Activated CD4-positive, alpha-beta memory T cell treated with anti-CD3 and anti-CD28 coated beads, Interleukin-2, amount 10 ng/mL, durations not matched to agents 7 days and 5 days (primary cell): Measurements from ENCODE around the gene CALML3. TPM values are rescaled to one million over a fixed set of nuclear protein-coding genes. Genes with fewer than 3 reads are reported as not detected.

Experiments used
- CTCF ChIA-PET: fragments of 350-600 bp; sonication (Branson Sonifier 250); formaldehyde crosslinking; loops from one replicate; lab custom pipeline; 2021; ENCODE audit warnings: antibody characterized with exemption, inconsistent platforms; lab: Charles Lee
- POLR2A ChIA-PET: fragments of 350-600 bp; sonication (Branson Sonifier 250); formaldehyde crosslinking; loops from one replicate; lab custom pipeline; 2021; ENCODE audit warnings: antibody characterized with exemption; lab: Charles Lee
- DNase-seq: peaks from one replicate; pipeline ENCODE4 v3.0.0-alpha.2; 2020
- H3K27ac Mint-ChIP-seq: one replicate; pipeline ENCODE4 v1.8.0; 2021; ENCODE audit warnings: mild to moderate bottlenecking, mixed read lengths
- H3K27me3 Mint-ChIP-seq: one replicate; pipeline ENCODE4 v1.8.0; 2021; ENCODE audit warnings: mixed read lengths
- H3K36me3 Mint-ChIP-seq: one replicate; pipeline ENCODE4 v1.8.0; 2021; ENCODE audit warnings: low read depth, mixed read lengths
- H3K4me1 Mint-ChIP-seq: one replicate; pipeline ENCODE4 v1.8.0; 2021; ENCODE audit warnings: mixed read lengths
- H3K4me3 Mint-ChIP-seq: one replicate; pipeline ENCODE4 v1.8.0; 2021; ENCODE audit warnings: mild to moderate bottlenecking, mixed read lengths
- H3K9me3 Mint-ChIP-seq: one replicate; pipeline ENCODE4 v1.8.0; 2021; ENCODE audit warnings: mixed read lengths
- total RNA-seq, 2 experiments: library from RNA; stranded (reverse); gene quantifications; one replicate each; pipeline ENCODE4 v1.2.3, GENCODE V29; 2021

CALML3 gene
- total RNA-seq, 2 experiments from 2014 or later, result not detected

- Mint-ChIP-seq H3K27ac (no peak overlapping the region), H3K4me1 (no peaks in the 10 kb centered on the region), H3K27me3 (peaks cover 23% of the 10 kb centered on the region), H3K9me3 (no peaks in the 10 kb centered on the region), H3K4me3 (no peak overlapping the region), H3K36me3 (no peaks in the 10 kb centered on the region)
- ChIA-PET POLR2A (no interaction called here), CTCF (interaction anchor here (0.7 to 1.5 kb wide), 2 partner anchors 70 to 119 kb away, joined by 3 to 4 read pairs; no protein-coding TSS in a partner anchor)
- DNase-seq, result no peak
These were observed 20.4 kb upstream of the CALML3 start for GRCh38 chr10:5504146-5505072.

GRCh38 chr10:5506246-5506645, 18.5 kb upstream of the CALML3 start:
- H3K27me3 Mint-ChIP-seq, result peaks cover 13% of the 10 kb centered on the region
- no peak overlapping the region for H3K27ac Mint-ChIP-seq
- H3K36me3 Mint-ChIP-seq, result no peaks in the 10 kb centered on the region
- CTCF ChIA-PET, result interaction anchor here (1.5 kb wide), 1 partner anchor 117 kb away, joined by 4 read pairs; no protein-coding TSS in a partner anchor
- no peak for DNase-seq
- no peak overlapping the region for H3K4me3 Mint-ChIP-seq
- no peaks in the 10 kb centered on the region for H3K9me3 Mint-ChIP-seq
- H3K4me1 Mint-ChIP-seq, result no peaks in the 10 kb centered on the region
- POLR2A ChIA-PET, result no interaction called here

GRCh38 chr10:5506751-5507648, 17.8 kb upstream of the CALML3 start:
- Mint-ChIP-seq H3K27ac (no peak overlapping the region), H3K9me3 (no peaks in the 10 kb centered on the region), H3K4me1 (no peaks in the 10 kb centered on the region), H3K36me3 (no peaks in the 10 kb centered on the region), H3K4me3 (no peak overlapping the region), H3K27me3 (peaks cover 12% of the 10 kb centered on the region)
- no peak for DNase-seq
- ChIA-PET POLR2A (no interaction called here), CTCF (no interaction called here)

GRCh38 chr10:5507649-5508131, 17.1 kb upstream of the CALML3 start:
- no peak for DNase-seq
- no peaks in the 10 kb centered on the region for H3K9me3 Mint-ChIP-seq

GRCh38 chr10:5508161-5508604, 16.6 kb upstream of the CALML3 start:
- H3K27ac Mint-ChIP-seq, result no peak overlapping the region
- no peak for DNase-seq
- CTCF ChIA-PET, result no interaction called here
- no peaks in the 10 kb centered on the region for H3K9me3 Mint-ChIP-seq
- H3K27me3 Mint-ChIP-seq, result peaks cover 7% of the 10 kb centered on the region
- H3K36me3 Mint-ChIP-seq, result no peaks in the 10 kb centered on the region
- H3K4me3 Mint-ChIP-seq, result no peak overlapping the region
- POLR2A ChIA-PET, result no interaction called here
- H3K4me1 Mint-ChIP-seq, result peaks cover 1% of the 10 kb centered on the region

More at GRCh38 chr10:5507649-5508131, 17.1 kb upstream of the CALML3 start:
- Mint-ChIP-seq H3K36me3 (no peaks in the 10 kb centered on the region), H3K4me1 (no peaks in the 10 kb centered on the region), H3K4me3 (no peak overlapping the region), H3K27ac (no peak overlapping the region), H3K27me3 (peaks cover 11% of the 10 kb centered on the region)
- ChIA-PET CTCF (no interaction called here), POLR2A (no interaction called here)

- no peak overlapping the region for H3K27ac Mint-ChIP-seq
- H3K4me1 Mint-ChIP-seq, result peaks cover 1% of the 10 kb centered on the region
- H3K9me3 Mint-ChIP-seq, result no peaks in the 10 kb centered on the region
- H3K36me3 Mint-ChIP-seq, result no peaks in the 10 kb centered on the region
- ChIA-PET POLR2A (no interaction called here), CTCF (no interaction called here)
- peaks cover 6% of the 10 kb centered on the region for H3K27me3 Mint-ChIP-seq
- H3K4me3 Mint-ChIP-seq, result no peak overlapping the region
- no peak for DNase-seq
These were observed 16.0 kb upstream of the CALML3 start for GRCh38 chr10:5508786-5509185.

GRCh38 chr10:5509236-5509635, 15.5 kb upstream of the CALML3 start:
- Mint-ChIP-seq H3K27ac (no peak overlapping the region), H3K27me3 (peaks cover 6% of the 10 kb centered on the region), H3K4me1 (peaks cover 1% of the 10 kb centered on the region), H3K4me3 (no peak overlapping the region), H3K36me3 (no peaks in the 10 kb centered on the region), H3K9me3 (no peaks in the 10 kb centered on the region)
- POLR2A ChIA-PET, result no interaction called here
- CTCF ChIA-PET, result no interaction called here
- DNase-seq, result no peak

GRCh38 chr10:5509691-5510090, 15.1 kb upstream of the CALML3 start:
- no peak overlapping the region for H3K27ac Mint-ChIP-seq
- ChIA-PET CTCF (interaction anchor here (0.9 kb wide), 1 partner anchor 39 kb away, joined by 3 read pairs; no protein-coding TSS in a partner anchor), POLR2A (no interaction called here)
- no peak for DNase-seq
- no peaks in the 10 kb centered on the region for H3K36me3 Mint-ChIP-seq
- no peak overlapping the region for H3K4me3 Mint-ChIP-seq
- no peaks in the 10 kb centered on the region for H3K9me3 Mint-ChIP-seq
- H3K4me1 Mint-ChIP-seq, result peaks cover 1% of the 10 kb centered on the region
- peaks cover 6% of the 10 kb centered on the region for H3K27me3 Mint-ChIP-seq

- ChIA-PET POLR2A (no interaction called here), CTCF (interaction anchor here (0.9 kb wide), 1 partner anchor 38 kb away, joined by 3 read pairs; no protein-coding TSS in a partner anchor)
- peaks cover 10% of the 10 kb centered on the region for H3K27me3 Mint-ChIP-seq
- no peak for DNase-seq
- H3K4me1 Mint-ChIP-seq, result peaks cover 1% of the 10 kb centered on the region
- no peaks in the 10 kb centered on the region for H3K9me3 Mint-ChIP-seq
- no peaks in the 10 kb centered on the region for H3K36me3 Mint-ChIP-seq
- H3K27ac Mint-ChIP-seq, result no peak overlapping the region
- H3K4me3 Mint-ChIP-seq, result no peak overlapping the region
These were observed 14.3 kb upstream of the CALML3 start for GRCh38 chr10:5510281-5511072.

GRCh38 chr10:5511231-5511884, 13.4 kb upstream of the CALML3 start:
- POLR2A ChIA-PET, result no interaction called here
- H3K4me1 Mint-ChIP-seq, result peaks cover 1% of the 10 kb centered on the region
- no peak overlapping the region for H3K27ac Mint-ChIP-seq
- H3K4me3 Mint-ChIP-seq, result no peak overlapping the region
- no peaks in the 10 kb centered on the region for H3K9me3 Mint-ChIP-seq
- peaks cover 15% of the 10 kb centered on the region for H3K27me3 Mint-ChIP-seq
- CTCF ChIA-PET, result no interaction called here
- no peak for DNase-seq
- H3K36me3 Mint-ChIP-seq, result no peaks in the 10 kb centered on the region

- Mint-ChIP-seq H3K4me3 (no peak overlapping the region), H3K27ac (no peak overlapping the region), H3K9me3 (no peaks in the 10 kb centered on the region), H3K36me3 (no peaks in the 10 kb centered on the region), H3K4me1 (peaks cover 1% of the 10 kb centered on the region), H3K27me3 (peaks cover 20% of the 10 kb centered on the region)
- POLR2A ChIA-PET, result no interaction called here
- DNase-seq, result no peak
- CTCF ChIA-PET, result no interaction called here
These were observed 12.9 kb upstream of the CALML3 start for GRCh38 chr10:5511885-5512280.

- H3K4me1 Mint-ChIP-seq, result peaks cover 1% of the 10 kb centered on the region
- H3K9me3 Mint-ChIP-seq, result no peaks in the 10 kb centered on the region
- no peaks in the 10 kb centered on the region for H3K36me3 Mint-ChIP-seq
- ChIA-PET CTCF (no interaction called here), POLR2A (no interaction called here)
- no peak for DNase-seq
- H3K4me3 Mint-ChIP-seq, result no peak overlapping the region
- H3K27ac Mint-ChIP-seq, result no peak overlapping the region
- H3K27me3 Mint-ChIP-seq, result peaks cover 21% of the 10 kb centered on the region
These were observed 12.4 kb upstream of the CALML3 start for GRCh38 chr10:5512331-5512730.
